ENCODE measurements around the gene VMAC. TPM values are rescaled to one million over a fixed set of nuclear protein-coding genes. Genes with fewer than 3 reads are reported as not detected.

VMAC gene
- total and polyA plus RNA-seq, 2 of the 13 experiments (the other 11 are each of a cell fraction or from before 2014, with no cell fraction given): 2.4 TPM

GRCh38 chr19:5904352-5905113 is at the start of gene VMAC (continued):
- TF ChIP-seq FOXP4 (CRISPR knock-in tag; IDR thresholded peaks at IDR 0.05) (no peak), DMTF1 (CRISPR knock-in tag; IDR thresholded peaks at IDR 0.05) (no peak), ZBTB46 (CRISPR knock-in tag; IDR thresholded peaks at IDR 0.05; ENCODE audit: borderline replicate concordance) (no peak), ZNF512 (CRISPR knock-in tag; IDR thresholded peaks at IDR 0.05) (no peak), NBN (conservative IDR thresholded peaks at IDR 0.05) (no peak), ZNF746 (CRISPR knock-in tag; IDR thresholded peaks at IDR 0.05) (no peak), TBX3 (IDR thresholded peaks at IDR 0.05; ENCODE audit: borderline replicate concordance) (no peak), MTA1 (CRISPR knock-in tag; IDR thresholded peaks at IDR 0.05; ENCODE audit: borderline replicate concordance) (peak; percentile 72; the same call in 1 of the 2 replicates), ZNF674 (CRISPR knock-in tag; IDR thresholded peaks at IDR 0.05; ENCODE audit: low read depth) (no peak), ZNF430 (CRISPR knock-in tag; IDR thresholded peaks at IDR 0.05) (no peak), HOMEZ (CRISPR knock-in tag; IDR thresholded peaks at IDR 0.05; ENCODE audit: low read depth) (no peak), RBM22 (optimal IDR thresholded peaks at IDR 0.05; ENCODE audit: low read length) (no peak), RNF2 (conservative IDR thresholded peaks at IDR 0.05; ENCODE audit: low read depth) (no peak; the same call in 1 of the 2 replicates), ZSCAN31 (CRISPR knock-in tag; IDR thresholded peaks at IDR 0.05; ENCODE audit: low read depth) (peak; percentile 68; the same call in 1 of the 2 replicates), E2F2 (CRISPR knock-in tag; IDR thresholded peaks at IDR 0.05; ENCODE audit: borderline replicate concordance) (no peak), ZNF33B (CRISPR knock-in tag; IDR thresholded peaks at IDR 0.05) (no peak), ZNF567 (CRISPR knock-in tag; IDR thresholded peaks at IDR 0.05; ENCODE audit: borderline replicate concordance) (no peak), STAT5B (CRISPR knock-in tag; IDR thresholded peaks at IDR 0.05) (no peak), ZNF772 (CRISPR knock-in tag; IDR thresholded peaks at IDR 0.05) (peak; percentile 37; the same call in 1 of the 2 replicates)
